Spleen (tissue), 11 donors: ENCODE measurements around the gene SNX27. TPM values are rescaled to one million over a fixed set of nuclear protein-coding genes. Genes with fewer than 3 reads are reported as not detected.

Experiments used
- DNase-seq: peaks from one replicate; pipeline ENCODE4 v3.0.0-alpha.2; 2020
- H3K27ac ChIP-seq, 8 donors: fragments of 200-600 bp; sonication (generic) in 7 of 8; 1 replicate in 4 of 8; 2 replicates in 4 of 8; pipeline versions ENCODE4 v1.5.0 to v1.8.0; 2016 to 2021; ENCODE audit warnings: inconsistent platforms in 4 of 8, mild to moderate bottlenecking in 4 of 8, moderate library complexity in 1 of 8
- H3K27me3 ChIP-seq, 7 donors: fragments of 200-600 bp; sonication (generic) in 6 of 7; replicated peaks in 1 of 7; 1 replicate in 4 of 7; 2 replicates in 3 of 7; pipeline versions ENCODE4 v1.5.0 to v1.8.0; 2016 to 2021; ENCODE audit warnings: inconsistent platforms in 3 of 7, mild to moderate bottlenecking in 1 of 7
- H3K36me3 ChIP-seq, 6 donors: fragments of 200-600 bp; sonication (generic) in 5 of 6; 1 replicate in 4 of 6; 2 replicates in 2 of 6; pipeline versions ENCODE4 v1.5.0 to v1.8.0; 2016 to 2021; ENCODE audit warnings: inconsistent platforms in 2 of 6
- H3K4me1 ChIP-seq, 6 donors: fragments of 200-600 bp; sonication (generic) in 5 of 6; 1 replicate in 3 of 6; 2 replicates in 3 of 6; pipeline versions ENCODE4 v1.5.0 to v1.8.0; 2016 to 2021; ENCODE audit warnings: inconsistent platforms in 3 of 6
- H3K4me3 ChIP-seq, 8 donors: fragments of 200-600 bp; sonication (generic) in 7 of 8; 1 replicate in 4 of 8; 2 replicates in 4 of 8; pipeline versions ENCODE4 v1.5.0 to v1.8.0; 2016 to 2021; ENCODE audit warnings: inconsistent platforms in 4 of 8, mild to moderate bottlenecking in 4 of 8, moderate library complexity in 2 of 8
- H3K9me3 ChIP-seq, 8 donors: fragments of 200-600 bp; sonication (generic) in 7 of 8; 1 replicate in 4 of 8; 2 replicates in 4 of 8; pipeline versions ENCODE4 v1.5.0 to v1.8.0; 2016 to 2021; ENCODE audit warnings: inconsistent platforms in 4 of 8
- CTCF ChIP-seq, 11 experiments: fragments of 200-600 bp in 7 of 11; fragments of 450-650 bp in 4 of 11; sonication (generic) in 4 of 11; IDR thresholded peaks in 8 of 11; conservative IDR thresholded peaks in 3 of 11; 1 replicate in 7 of 11; 2 replicates in 4 of 11; pipeline versions ENCODE4 v1.4.0 to v1.8.0; 2016 to 2021; ENCODE audit warnings: antibody characterized with exemption in 11 of 11, inconsistent platforms in 4 of 11, mild to moderate bottlenecking in 1 of 11
- POLR2A ChIP-seq, 3 donors: fragments of 450-650 bp; IDR thresholded peaks; one replicate each; pipeline ENCODE4 v1.5.1; 2017; ENCODE audit warnings: antibody characterized with exemption in 3 of 3, mild to moderate bottlenecking in 1 of 3
- POLR2AphosphoS5 ChIP-seq, 3 donors: sonication (generic); formaldehyde crosslinking; IDR thresholded peaks; one replicate each; pipeline ENCODE4 v1.5.1; 2017; ENCODE audit warnings: antibody characterized with exemption in 3 of 3
- WGBS, 5 donors: extraction: QIAGEN DNeasy Blood & Tissue Kit in 3 of 5; methylation state at CpG; one replicate each; pipeline versions ENCODE4 v1.1.5 to v1.1.7; 2013 to 2018; 5-methylcytosine and 5-hydroxymethylcytosine counted together
- intact Hi-C: fragments of 100-400 bp; cut with DNase I; formaldehyde crosslinking; loops from one replicate; pipeline ENCODE4 v1.15.0; 2023; ENCODE audit warnings: low total_unique reads
- polyA plus RNA-seq, 3 donors: library from polyadenylated mRNA; stranded (reverse); fragments of 200-250 nt; gene quantifications; one replicate each; pipeline ENCODE4 v1.2.1, GENCODE V29; 2013
- total RNA-seq, 7 donors: library from RNA; depleted of rRNA in 3 of 7; stranded (reverse); fragments of >200 nt in 3 of 7; fragmentation: NEBNext Ultra II Directional in 4 of 7; extraction: Animal tissue kit (Norgen Biotek cat#: 25700) in 4 of 7; gene quantifications; one replicate each; pipeline versions ENCODE4 v1.1.0 to v1.2.1, GENCODE V29; 2016 to 2021
- donor health status: healthy with polysubstance abuse.
- donor health status: DM: no; HTN: no; CAD: no; lungs with moderate emphysema.
- donor health status: DM: no; HTN: no; CAD: no.
- donor health status: Bipolar disorder and iron deficiency.
- donor health status: healthy.
- donor health status: DM: no; HTN: no; CAD: no.
- donor health status: DM: yes; HTN: yes; CAD: no.

Gene SNX27
- total and polyA plus RNA-seq, 10 donors = 3.1 to 69.6 (median 48.3) TPM

DNA sequence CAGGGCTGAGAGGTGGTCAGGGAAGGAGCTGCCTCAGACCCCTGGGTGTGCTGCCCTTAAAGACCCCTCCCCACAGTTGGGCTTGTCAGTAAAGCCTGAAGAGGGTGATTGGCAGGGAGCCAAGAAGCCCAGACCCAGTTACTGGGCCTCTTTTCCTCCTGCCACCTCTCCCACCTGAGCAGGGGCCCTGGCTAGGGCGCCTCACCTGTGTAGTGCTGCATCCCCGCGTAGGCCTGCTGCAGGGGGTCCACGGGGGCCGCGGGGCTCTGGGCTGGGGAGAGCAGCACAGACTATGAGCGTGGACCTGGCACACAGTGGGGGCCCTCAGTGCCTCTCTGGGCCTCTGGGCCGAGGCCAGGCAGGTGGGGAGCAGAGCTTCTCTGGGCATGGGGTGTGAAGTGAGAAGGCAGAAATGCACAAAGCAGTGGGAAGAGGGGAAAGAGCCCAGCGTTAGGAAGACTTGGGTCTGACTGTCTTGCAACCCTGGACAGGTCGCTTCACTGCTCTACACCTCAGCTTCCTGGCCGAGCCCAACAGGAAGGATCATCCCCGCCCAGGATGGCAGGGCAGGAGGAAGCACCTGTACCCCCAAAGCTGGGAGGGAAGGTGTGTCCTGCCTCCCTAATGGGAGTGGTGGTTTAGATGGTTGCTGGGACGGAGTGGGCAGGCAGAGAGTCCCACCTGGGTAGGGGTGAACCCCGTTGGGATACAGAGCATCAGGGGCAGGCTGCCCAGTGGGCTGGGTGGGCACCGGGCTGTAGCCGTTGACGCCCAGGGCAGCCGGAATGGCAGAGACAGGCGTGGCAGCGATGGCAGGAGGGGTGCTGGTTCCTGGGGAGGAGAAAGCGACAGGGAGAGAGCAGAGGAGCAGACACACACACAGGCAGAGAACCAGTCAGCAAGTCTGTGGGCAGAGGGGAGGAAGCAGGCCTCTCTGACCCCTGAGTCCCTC, 94.9 kb downstream of the SNX27 start:
- TF ChIP-seq POLR2A (IDR thresholded peaks at IDR 0.05) = no peak
- TF ChIP-seq CTCF (IDR thresholded peaks at IDR 0.05 in 8 of 11, conservative IDR thresholded peaks at IDR 0.05 in 3 of 11) = no peak
- no peak for TF ChIP-seq POLR2AphosphoS5 (IDR thresholded peaks at IDR 0.05)
- DNase-seq = no peak
- Histone ChIP-seq H3K9me3 (no peaks in the 10 kb centered on the region), H3K27me3 (peaks cover 0 to 14% (median 0%) of the 10 kb centered on the region in 7 donors), H3K27ac (no peak overlapping the region), H3K4me3 (no peak overlapping the region), H3K36me3 (peaks cover 0 to 5% (median 3%) of the 10 kb centered on the region in 6 donors), H3K4me1 (peaks cover 0 to 10% (median 4%) of the 10 kb centered on the region in 6 donors)
- 61 to 75% (median 70%) methylated on average over 15 to 21 of the region's 21 CpGs for WGBS, 5 donors
- intact Hi-C loops = no loop called here

DNA sequence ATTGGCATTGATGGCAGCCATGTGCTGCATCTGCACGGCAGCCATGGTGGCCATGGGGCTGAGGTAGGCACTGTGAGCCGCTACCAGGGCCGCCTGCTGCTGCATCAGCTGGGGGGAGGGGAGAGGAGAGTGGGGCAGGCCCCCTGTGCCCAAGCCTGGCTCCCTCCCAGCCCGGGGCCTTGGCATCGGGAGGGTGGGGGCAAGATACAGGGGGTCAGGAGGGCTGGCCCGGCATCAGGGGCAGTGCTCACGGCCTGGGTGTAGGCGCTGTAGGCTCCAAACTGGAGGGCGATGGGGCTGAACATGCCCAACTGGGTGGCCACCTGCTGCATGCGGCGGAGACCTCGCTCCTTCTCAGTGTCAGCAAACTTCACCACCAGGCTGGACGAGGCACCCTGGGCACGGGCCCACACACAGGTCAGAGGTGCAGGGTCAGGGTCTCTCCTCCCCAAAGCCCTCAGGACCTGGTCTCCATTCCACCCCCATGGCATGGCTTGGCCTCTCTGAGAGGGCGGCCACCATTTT, 95.8 kb downstream of the SNX27 start:
- no peaks in the 10 kb centered on the region for H3K9me3 ChIP-seq
- peaks cover 0 to 10% (median 4%) of the 10 kb centered on the region in 6 donors for H3K4me1 ChIP-seq
- no peaks in the 10 kb centered on the region for H3K36me3 ChIP-seq
- 71 to 96% (median 92%) methylated on average over 6 to 15 of the region's 15 CpGs for WGBS, 5 donors
- intact Hi-C loops = no loop called here
- no peak overlapping the region for H3K4me3 ChIP-seq
- TF ChIP-seq CTCF (IDR thresholded peaks at IDR 0.05 in 8 of 11, conservative IDR thresholded peaks at IDR 0.05 in 3 of 11) = no peak
- TF ChIP-seq POLR2AphosphoS5 (IDR thresholded peaks at IDR 0.05) = no peak
- no peak for TF ChIP-seq POLR2A (IDR thresholded peaks at IDR 0.05)
- H3K27me3 ChIP-seq = peaks cover 0 to 15% (median 0%) of the 10 kb centered on the region in 7 donors
- H3K27ac ChIP-seq = no peak overlapping the region
- no peak for DNase-seq

DNA sequence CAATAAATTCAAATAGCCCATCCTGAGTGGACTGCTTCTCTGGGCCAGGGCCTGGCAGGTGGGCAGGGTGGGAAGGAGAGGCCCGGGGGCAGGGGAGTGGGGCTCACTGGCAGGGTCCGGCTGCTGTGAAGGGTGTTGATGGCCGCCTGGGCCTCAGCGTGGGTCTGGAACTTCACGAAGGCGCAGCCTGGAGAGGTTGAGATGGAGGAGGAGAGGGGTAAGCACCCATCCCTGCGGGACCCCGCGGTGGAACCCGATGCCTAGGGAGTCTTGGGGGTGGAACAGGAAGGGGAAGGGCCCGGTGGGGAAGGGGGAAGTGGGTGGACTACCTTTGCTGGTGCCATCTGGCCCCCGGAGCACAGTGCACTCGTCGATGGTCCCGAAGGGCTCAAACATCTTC, 97.0 kb downstream of the SNX27 start:
- H3K36me3 ChIP-seq = no peaks in the 10 kb centered on the region
- H3K4me3 ChIP-seq = no peak overlapping the region
- peaks cover 0 to 24% (median 0%) of the 10 kb centered on the region in 7 donors for H3K27me3 ChIP-seq
- H3K27ac ChIP-seq = no peak overlapping the region
- TF ChIP-seq POLR2A (IDR thresholded peaks at IDR 0.05) (no peak), POLR2AphosphoS5 (IDR thresholded peaks at IDR 0.05) (no peak), CTCF (IDR thresholded peaks at IDR 0.05 in 8 of 11, conservative IDR thresholded peaks at IDR 0.05 in 3 of 11) (no peak)
- WGBS, 5 donors = 68 to 87% (median 78%) methylated on average over 11 to 15 of the region's 15 CpGs
- H3K9me3 ChIP-seq = no peaks in the 10 kb centered on the region
- H3K4me1 ChIP-seq = no peaks in the 10 kb centered on the region
- no peak for DNase-seq
- intact Hi-C loops = no loop called here
